GM12878 (cell line): Measurements from ENCODE around the gene GPSM1. TPM values are rescaled to one million over a fixed set of nuclear protein-coding genes. Genes with fewer than 3 reads are reported as not detected.

ENCODE experiments used
- ATAC-seq: fragments of 200-7000 bp; cut with Tn5 transposase; 3 replicates; pipeline ENCODE4 v1.9.1; 2020; ENCODE audit warnings: mild to moderate bottlenecking, moderate library complexity
- BruUV-seq: library from RNA; stranded (reverse); fragments of 400-500 nt; replicated peaks from 2 replicates; lab custom pipeline; 2021; lab: Mats Ljungman, UMichigan
- CTCF ChIA-PET: fragments of 300-600 bp; sonication (Branson Sonifier 250); formaldehyde crosslinking; extraction: SDS; loops from one replicate; lab custom pipeline; 2021; ENCODE audit warnings: inconsistent platforms; lab: Yijun Ruan, JAX
- POLR2A ChIA-PET: fragments of 350-600 bp; formaldehyde crosslinking; extraction: SDS; loops from one replicate; lab custom pipeline; 2021; ENCODE audit warnings: inconsistent platforms; lab: Charles Lee
- RAD21 ChIA-PET: fragments of 300-600 bp; sonication (Branson Sonifier 250); formaldehyde crosslinking; loops from one replicate; lab custom pipeline; 2023; ENCODE audit warnings: antibody characterized with exemption; ENCODE audit not compliant: unreplicated experiment; lab: Charles Lee
- SMC1A ChIA-PET: fragments of 300-600 bp; sonication (Branson Sonifier 250); formaldehyde crosslinking; loops from one replicate; lab custom pipeline; 2023; ENCODE audit not compliant: unreplicated experiment, uncharacterized antibody; lab: Charles Lee
- DNase-seq: peaks from one replicate; pipeline ENCODE4 v3.0.0-alpha.2; 2011; ENCODE audit warnings: low read depth, low spot score
- FAIRE-seq: peaks from 3 replicates; lab custom pipeline; 2011; peaks lifted over from hg19 to GRCh38; lab: Jason Lieb, UNC
- H2AFZ ChIP-seq: 2 replicates; pipeline ENCODE4 v1.6.0; 2011; ENCODE audit warnings: low read depth, low read length, control low read depth; ENCODE audit not compliant: control insufficient read depth
- H3K27ac ChIP-seq: 2 replicates; pipeline ENCODE4 v1.5.1; 2011; ENCODE audit warnings: control low read depth; ENCODE audit not compliant: control insufficient read depth, insufficient read depth
- H3K27me3 ChIP-seq, 2 experiments: replicated peaks in 1 of 2; 2 replicates each; pipeline versions ENCODE4 v1.6.0 to v1.6.1; 2011; ENCODE audit warnings: low read length in 1 of 2; ENCODE audit not compliant: control insufficient read depth in 2 of 2, insufficient read depth in 2 of 2
- H3K36me3 ChIP-seq, 2 experiments: 2 replicates each; pipeline ENCODE4 v1.5.1; 2011; ENCODE audit warnings: low read length in 1 of 2; ENCODE audit not compliant: control insufficient read depth in 2 of 2, insufficient read depth in 2 of 2
- H3K4me1 ChIP-seq: 2 replicates; pipeline ENCODE4 v1.6.1; 2011; ENCODE audit warnings: mild to moderate bottlenecking, low read length, moderate library complexity, mixed read lengths; ENCODE audit not compliant: control insufficient read depth, insufficient read depth
- H3K4me2 ChIP-seq: 2 replicates; pipeline ENCODE4 v1.6.0; 2011; ENCODE audit warnings: control low read depth; ENCODE audit not compliant: control insufficient read depth, insufficient read depth
- H3K4me3 ChIP-seq: fragments of 200-600 bp; sonication (generic); 2 replicates; pipeline ENCODE4 v1.5.1; 2016
- H3K79me2 ChIP-seq: 2 replicates; pipeline ENCODE4 v1.6.0; 2011; ENCODE audit warnings: low read length; ENCODE audit not compliant: control insufficient read depth, insufficient read depth
- H3K9ac ChIP-seq: 2 replicates; pipeline ENCODE4 v1.8.0; 2011; ENCODE audit warnings: low read length, control low read depth, mixed read lengths; ENCODE audit not compliant: control insufficient read depth, insufficient read depth
- H3K9me3 ChIP-seq: replicated peaks from 3 replicates; pipeline ENCODE4 v1.5.1; 2011; ENCODE audit warnings: mild to moderate bottlenecking, low read length; ENCODE audit not compliant: control insufficient read depth, insufficient read depth
- H4K20me1 ChIP-seq: 2 replicates; pipeline ENCODE4 v1.6.0; 2011; ENCODE audit not compliant: control insufficient read depth, insufficient read depth
- CHD1 ChIP-seq: IDR thresholded peaks from 2 replicates; pipeline ENCODE4 v1.6.1; 2012; ENCODE audit warnings: low read depth, low read length, improper control_type of control experiment
- EGR1 ChIP-seq, 2 experiments: IDR thresholded peaks; 1 replicate in 1 of 2; 2 replicates in 1 of 2; pipeline ENCODE4 v1.6.1; 2011 to 2012; ENCODE audit warnings: low read depth in 2 of 2, low read length in 2 of 2, borderline replicate concordance in 1 of 2, mild to moderate bottlenecking in 1 of 2, moderate library complexity in 1 of 2
- JUNB ChIP-seq: IDR thresholded peaks from 2 replicates; pipeline ENCODE4 v1.6.1; 2016; ENCODE audit warnings: antibody characterized with exemption, mild to moderate bottlenecking
- KDM1A ChIP-seq: fragments of 200-600 bp; sonication (generic); IDR thresholded peaks from 2 replicates; pipeline ENCODE4 v1.6.1; 2016; ENCODE audit warnings: borderline replicate concordance
- MTA2 ChIP-seq: fragments of 450-650 bp; IDR thresholded peaks from 2 replicates; pipeline ENCODE4 v1.6.1; 2016; ENCODE audit warnings: low read depth, mild to moderate bottlenecking, moderate library complexity
- POLR2AphosphoS2 ChIP-seq: IDR thresholded peaks from 2 replicates; pipeline ENCODE4 v1.6.1; 2011; ENCODE audit warnings: low read depth, mild to moderate bottlenecking, low read length, improper control_type of control experiment, moderate library complexity
- POLR2AphosphoS5 ChIP-seq: IDR thresholded peaks from 2 replicates; pipeline ENCODE4 v1.6.1; 2011; ENCODE audit warnings: mild to moderate bottlenecking, low read length, inconsistent platforms
- RBBP5 ChIP-seq: fragments of 200-600 bp; sonication (generic); conservative IDR thresholded peaks from 2 replicates; pipeline ENCODE4 v1.6.1; 2016
- SIX5 ChIP-seq: IDR thresholded peaks from 2 replicates; pipeline ENCODE4 v1.6.1; 2011; ENCODE audit warnings: mild to moderate bottlenecking, low read depth, low read length, moderate library complexity; ENCODE audit not compliant: severe bottlenecking
- ZNF274 ChIP-seq: IDR thresholded peaks from one replicate; pipeline ENCODE4 v1.8.0; 2011; ENCODE audit not compliant: insufficient read length, insufficient read depth
- WGBS: methylation state at CpG from one replicate; pipeline ENCODE4 v1.1.6; 2016; ENCODE audit warnings: low lambda C conversion rate; ENCODE audit not compliant: insufficient replicate concordance, insufficient coverage; ENCODE audit errors: missing lambda C conversion rate; 5-methylcytosine and 5-hydroxymethylcytosine counted together
- in situ Hi-C: fragments of 300-500 bp; cut with MboI; formaldehyde crosslinking; loops from 9 replicates; pipeline ENCODE4 v1.14.3; 2018; ENCODE audit warnings: mixed read lengths
- intact Hi-C: fragments of 100-400 bp; cut with micrococcal nuclease; formaldehyde crosslinking; loops from one replicate; pipeline ENCODE4 v1.14.2; 2022; ENCODE audit not compliant: unreplicated experiment
- polyA plus RNA-seq, 11 experiments: library from polyadenylated mRNA; depleted of rRNA in 4 of 11; unstranded in 6 of 11; stranded (reverse) in 5 of 11; fragments of >200 nt; fragmentation: Nextera tagmentation in 4 of 11; fragmentation: Illumina TruSeq in 1 of 11; extraction: Ambion mirVana in 4 of 11; extraction: Trizol in 1 of 11; gene quantifications; 1 replicate in 1 of 11; 2 replicates in 10 of 11; pipeline versions ENCODE4 v1.2.1 to v1.2.3, GENCODE V29; 2011 to 2016; ENCODE audit warnings: inconsistent platforms in 2 of 11, missing spikeins in 2 of 11, low read depth in 1 of 11
- total RNA-seq, 4 experiments: library from RNA; depleted of rRNA in 3 of 4; stranded (reverse); fragments of >200 nt in 3 of 4; fragmentation: Illumina TruSeq in 1 of 4; extraction: Trizol in 1 of 4; gene quantifications; 2 replicates each; pipeline versions ENCODE4 v1.2.1 to v1.2.3, GENCODE V29; 2013 to 2021
- TF ChIP-seq, protein P1 (sequence below): fragments of 450-650 bp; IDR thresholded peaks from 2 replicates; pipeline ENCODE4 v1.6.1; 2017; ENCODE audit warnings: antibody characterized with exemption, mild to moderate bottlenecking, moderate library complexity
- TF ChIP-seq, protein P2 (sequence below): fragments of 450-650 bp; formaldehyde crosslinking; IDR thresholded peaks from 2 replicates; pipeline ENCODE4 v1.4.0; 2022; ENCODE audit warnings: mild to moderate bottlenecking, moderate library complexity
- TF ChIP-seq, protein P3 (sequence below): fragments of 450-650 bp; formaldehyde crosslinking; IDR thresholded peaks from 2 replicates; pipeline ENCODE4 v1.4.0; 2020; ENCODE audit warnings: mild to moderate bottlenecking, moderate library complexity

The GPSM1 gene
- total and polyA plus RNA-seq, 10 of the 15 experiments (the other 5 are each of a cell fraction or from before 2014, with no cell fraction given), result 0.04 to 0.10 (median 0.10) TPM; not detected in 7

DNA sequence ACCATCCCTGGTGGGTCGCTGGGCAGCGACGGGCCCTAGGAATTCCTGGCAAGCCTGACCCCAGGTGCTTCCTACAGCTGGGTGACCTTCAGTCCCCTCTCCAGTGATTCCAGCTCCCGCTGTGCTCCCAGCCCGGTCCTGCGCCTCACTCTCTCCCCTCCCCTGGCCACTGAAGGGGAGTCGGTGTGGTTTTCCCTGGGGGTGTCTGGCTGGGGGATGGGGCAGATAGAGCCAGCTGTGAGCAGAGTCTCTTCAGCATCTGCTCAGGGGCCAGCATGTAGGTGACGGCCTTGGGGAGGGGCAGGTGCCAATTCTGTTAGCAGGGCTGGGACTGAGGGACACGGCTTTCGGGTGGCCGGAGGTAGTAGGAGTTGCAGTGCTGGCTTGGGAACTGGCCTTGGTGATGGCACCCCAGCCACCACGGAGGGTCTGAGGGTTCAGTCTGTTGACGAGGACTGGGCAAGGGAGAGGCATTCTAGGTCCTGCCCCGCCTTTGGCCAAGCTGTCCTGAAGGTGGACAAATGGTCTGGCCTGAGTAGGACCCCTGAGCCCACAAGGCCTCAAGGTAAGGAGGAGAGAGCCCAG lies 3.2 kb downstream of the GPSM1 start:
- ATAC-seq, result no peak
- RAD21 ChIA-PET, result no interaction called here
- no TSS peak for BruUV-seq
- POLR2A ChIA-PET, result no interaction called here
- intact Hi-C loops, result no loop called here
- Histone ChIP-seq H3K27ac (no peak overlapping the region), H4K20me1 (no peaks in the 10 kb centered on the region), H3K4me2 (no peak overlapping the region), H3K9ac (no peak overlapping the region), H3K27me3 (peaks cover 7 to 8% of the 10 kb centered on the region in 2 experiments; a peak in 3 of 4 replicates), H3K79me2 (no peaks in the 10 kb centered on the region), H3K36me3 (no peaks in the 10 kb centered on the region), H2AFZ (no peak overlapping the region), H3K4me3 (no peak overlapping the region), H3K4me1 (no peaks in the 10 kb centered on the region), H3K9me3 (no peaks in the 10 kb centered on the region)
- SMC1A ChIA-PET, result no interaction called here
- WGBS, result 23% methylated on average over 14 of the region's 14 CpGs
- FAIRE-seq, result no peak
- no peak for DNase-seq
- in situ Hi-C loops, result no loop called here
- CTCF ChIA-PET, result no interaction called here
- no peak for TF ChIP-seq POLR2AphosphoS5
- TF ChIP-seq SIX5, result no peak
- no peak for TF ChIP-seq RBBP5
- TF ChIP-seq EGR1 (IDR thresholded peaks at IDR 0.05; ENCODE audit: borderline replicate concordance in 1 of 2, low read depth in 2 of 2, low read length in 2 of 2), result no peak
- TF ChIP-seq POLR2AphosphoS2, result no peak
- no peak for TF ChIP-seq MTA2
- no peak for TF ChIP-seq ZNF274
- TF ChIP-seq, protein P1, sequence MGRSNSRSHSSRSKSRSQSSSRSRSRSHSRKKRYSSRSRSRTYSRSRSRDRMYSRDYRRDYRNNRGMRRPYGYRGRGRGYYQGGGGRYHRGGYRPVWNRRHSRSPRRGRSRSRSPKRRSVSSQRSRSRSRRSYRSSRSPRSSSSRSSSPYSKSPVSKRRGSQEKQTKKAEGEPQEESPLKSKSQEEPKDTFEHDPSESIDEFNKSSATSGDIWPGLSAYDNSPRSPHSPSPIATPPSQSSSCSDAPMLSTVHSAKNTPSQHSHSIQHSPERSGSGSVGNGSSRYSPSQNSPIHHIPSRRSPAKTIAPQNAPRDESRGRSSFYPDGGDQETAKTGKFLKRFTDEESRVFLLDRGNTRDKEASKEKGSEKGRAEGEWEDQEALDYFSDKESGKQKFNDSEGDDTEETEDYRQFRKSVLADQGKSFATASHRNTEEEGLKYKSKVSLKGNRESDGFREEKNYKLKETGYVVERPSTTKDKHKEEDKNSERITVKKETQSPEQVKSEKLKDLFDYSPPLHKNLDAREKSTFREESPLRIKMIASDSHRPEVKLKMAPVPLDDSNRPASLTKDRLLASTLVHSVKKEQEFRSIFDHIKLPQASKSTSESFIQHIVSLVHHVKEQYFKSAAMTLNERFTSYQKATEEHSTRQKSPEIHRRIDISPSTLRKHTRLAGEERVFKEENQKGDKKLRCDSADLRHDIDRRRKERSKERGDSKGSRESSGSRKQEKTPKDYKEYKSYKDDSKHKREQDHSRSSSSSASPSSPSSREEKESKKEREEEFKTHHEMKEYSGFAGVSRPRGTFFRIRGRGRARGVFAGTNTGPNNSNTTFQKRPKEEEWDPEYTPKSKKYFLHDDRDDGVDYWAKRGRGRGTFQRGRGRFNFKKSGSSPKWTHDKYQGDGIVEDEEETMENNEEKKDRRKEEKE, result no peak
- TF ChIP-seq, protein P2, sequence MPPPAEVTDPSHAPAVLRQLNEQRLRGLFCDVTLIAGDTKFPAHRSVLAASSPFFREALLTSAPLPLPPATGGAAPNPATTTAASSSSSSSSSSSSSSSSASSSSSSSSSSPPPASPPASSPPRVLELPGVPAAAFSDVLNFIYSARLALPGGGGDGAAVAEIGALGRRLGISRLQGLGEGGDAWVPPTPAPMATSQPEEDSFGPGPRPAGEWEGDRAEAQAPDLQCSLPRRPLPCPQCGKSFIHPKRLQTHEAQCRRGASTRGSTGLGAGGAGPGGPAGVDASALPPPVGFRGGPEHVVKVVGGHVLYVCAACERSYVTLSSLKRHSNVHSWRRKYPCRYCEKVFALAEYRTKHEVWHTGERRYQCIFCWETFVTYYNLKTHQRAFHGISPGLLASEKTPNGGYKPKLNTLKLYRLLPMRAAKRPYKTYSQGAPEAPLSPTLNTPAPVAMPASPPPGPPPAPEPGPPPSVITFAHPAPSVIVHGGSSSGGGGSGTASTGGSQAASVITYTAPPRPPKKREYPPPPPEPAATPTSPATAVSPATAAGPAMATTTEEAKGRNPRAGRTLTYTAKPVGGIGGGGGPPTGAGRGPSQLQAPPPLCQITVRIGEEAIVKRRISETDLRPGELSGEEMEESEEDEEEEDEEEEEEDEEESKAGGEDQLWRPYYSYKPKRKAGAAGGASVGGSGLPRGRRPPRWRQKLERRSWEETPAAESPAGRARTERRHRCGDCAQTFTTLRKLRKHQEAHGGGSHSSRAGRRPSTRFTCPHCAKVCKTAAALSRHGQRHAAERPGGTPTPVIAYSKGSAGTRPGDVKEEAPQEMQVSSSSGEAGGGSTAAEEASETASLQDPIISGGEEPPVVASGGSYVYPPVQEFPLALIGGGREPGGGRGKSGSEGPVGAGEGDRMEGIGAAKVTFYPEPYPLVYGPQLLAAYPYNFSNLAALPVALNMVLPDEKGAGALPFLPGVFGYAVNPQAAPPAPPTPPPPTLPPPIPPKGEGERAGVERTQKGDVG, result no peak
- TF ChIP-seq, protein P3, sequence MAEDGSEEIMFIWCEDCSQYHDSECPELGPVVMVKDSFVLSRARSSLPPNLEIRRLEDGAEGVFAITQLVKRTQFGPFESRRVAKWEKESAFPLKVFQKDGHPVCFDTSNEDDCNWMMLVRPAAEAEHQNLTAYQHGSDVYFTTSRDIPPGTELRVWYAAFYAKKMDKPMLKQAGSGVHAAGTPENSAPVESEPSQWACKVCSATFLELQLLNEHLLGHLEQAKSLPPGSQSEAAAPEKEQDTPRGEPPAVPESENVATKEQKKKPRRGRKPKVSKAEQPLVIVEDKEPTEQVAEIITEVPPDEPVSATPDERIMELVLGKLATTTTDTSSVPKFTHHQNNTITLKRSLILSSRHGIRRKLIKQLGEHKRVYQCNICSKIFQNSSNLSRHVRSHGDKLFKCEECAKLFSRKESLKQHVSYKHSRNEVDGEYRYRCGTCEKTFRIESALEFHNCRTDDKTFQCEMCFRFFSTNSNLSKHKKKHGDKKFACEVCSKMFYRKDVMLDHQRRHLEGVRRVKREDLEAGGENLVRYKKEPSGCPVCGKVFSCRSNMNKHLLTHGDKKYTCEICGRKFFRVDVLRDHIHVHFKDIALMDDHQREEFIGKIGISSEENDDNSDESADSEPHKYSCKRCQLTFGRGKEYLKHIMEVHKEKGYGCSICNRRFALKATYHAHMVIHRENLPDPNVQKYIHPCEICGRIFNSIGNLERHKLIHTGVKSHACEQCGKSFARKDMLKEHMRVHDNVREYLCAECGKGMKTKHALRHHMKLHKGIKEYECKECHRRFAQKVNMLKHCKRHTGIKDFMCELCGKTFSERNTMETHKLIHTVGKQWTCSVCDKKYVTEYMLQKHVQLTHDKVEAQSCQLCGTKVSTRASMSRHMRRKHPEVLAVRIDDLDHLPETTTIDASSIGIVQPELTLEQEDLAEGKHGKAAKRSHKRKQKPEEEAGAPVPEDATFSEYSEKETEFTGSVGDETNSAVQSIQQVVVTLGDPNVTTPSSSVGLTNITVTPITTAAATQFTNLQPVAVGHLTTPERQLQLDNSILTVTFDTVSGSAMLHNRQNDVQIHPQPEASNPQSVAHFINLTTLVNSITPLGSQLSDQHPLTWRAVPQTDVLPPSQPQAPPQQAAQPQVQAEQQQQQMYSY (CRISPR knock-in tag), result no peak
- TF ChIP-seq KDM1A, result no peak
- no peak for TF ChIP-seq CHD1
- no peak for TF ChIP-seq JUNB
